ENCODE data around the gene SPHKAP.

DNA sequence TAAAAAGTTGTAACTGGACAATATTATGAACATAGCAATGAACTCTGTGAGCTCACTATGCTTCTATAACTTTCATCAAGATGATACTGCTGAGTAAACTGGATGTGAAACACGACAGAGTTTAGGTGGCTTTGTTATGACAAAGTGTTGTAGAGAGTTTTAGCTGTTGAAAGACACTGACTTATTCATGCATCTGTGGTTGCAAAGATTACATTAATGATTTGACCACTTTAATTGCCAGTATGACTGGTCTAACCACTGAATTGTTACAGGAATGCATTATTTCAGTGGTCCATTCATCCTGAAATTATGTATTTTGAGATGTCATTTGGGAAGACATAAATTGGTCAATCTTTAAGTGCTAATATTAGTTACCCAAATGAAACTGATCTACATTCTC, 117.9 kb downstream of the SPHKAP start:
- TF ChIP-seq, protein P1, sequence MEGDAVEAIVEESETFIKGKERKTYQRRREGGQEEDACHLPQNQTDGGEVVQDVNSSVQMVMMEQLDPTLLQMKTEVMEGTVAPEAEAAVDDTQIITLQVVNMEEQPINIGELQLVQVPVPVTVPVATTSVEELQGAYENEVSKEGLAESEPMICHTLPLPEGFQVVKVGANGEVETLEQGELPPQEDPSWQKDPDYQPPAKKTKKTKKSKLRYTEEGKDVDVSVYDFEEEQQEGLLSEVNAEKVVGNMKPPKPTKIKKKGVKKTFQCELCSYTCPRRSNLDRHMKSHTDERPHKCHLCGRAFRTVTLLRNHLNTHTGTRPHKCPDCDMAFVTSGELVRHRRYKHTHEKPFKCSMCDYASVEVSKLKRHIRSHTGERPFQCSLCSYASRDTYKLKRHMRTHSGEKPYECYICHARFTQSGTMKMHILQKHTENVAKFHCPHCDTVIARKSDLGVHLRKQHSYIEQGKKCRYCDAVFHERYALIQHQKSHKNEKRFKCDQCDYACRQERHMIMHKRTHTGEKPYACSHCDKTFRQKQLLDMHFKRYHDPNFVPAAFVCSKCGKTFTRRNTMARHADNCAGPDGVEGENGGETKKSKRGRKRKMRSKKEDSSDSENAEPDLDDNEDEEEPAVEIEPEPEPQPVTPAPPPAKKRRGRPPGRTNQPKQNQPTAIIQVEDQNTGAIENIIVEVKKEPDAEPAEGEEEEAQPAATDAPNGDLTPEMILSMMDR (conservative IDR thresholded peaks at IDR 0.05; ENCODE audit: low read depth, low read length) = no peak
- TF ChIP-seq EZH2 (IDR thresholded peaks at IDR 0.05; ENCODE audit: borderline replicate concordance, low read depth, low read length, poor library complexity, severe bottlenecking) = no peak
